Suprapubic skin (tissue), 4 donors: ENCODE measurements around the gene IL32. TPM values are rescaled to one million over a fixed set of nuclear protein-coding genes. Genes with fewer than 3 reads are reported as not detected.
"Not testable (repeated sequence)": the region's sequence is repeated elsewhere in the genome, so short reads cannot be mapped to it uniquely, and the experiment has no call there.

Experiments used
- DNase-seq, 2 donors: peaks; one replicate each; pipeline ENCODE4 v3.0.0-alpha.2; 2019; ENCODE audit warnings: low spot score in 2 of 2
- H3K27ac ChIP-seq: fragments of 200-600 bp; sonication (generic); one replicate; pipeline ENCODE4 v1.5.1; 2019
- H3K27me3 ChIP-seq: fragments of 200-600 bp; sonication (generic); one replicate; pipeline ENCODE4 v1.5.1; 2019
- H3K36me3 ChIP-seq: fragments of 200-600 bp; sonication (generic); one replicate; pipeline ENCODE4 v1.5.1; 2019
- H3K4me1 ChIP-seq: fragments of 200-600 bp; sonication (generic); one replicate; pipeline ENCODE4 v1.5.1; 2019
- H3K4me3 ChIP-seq: fragments of 200-600 bp; sonication (generic); one replicate; pipeline ENCODE4 v1.5.1; 2019; ENCODE audit warnings: mild to moderate bottlenecking
- H3K9me3 ChIP-seq: fragments of 200-600 bp; sonication (generic); one replicate; pipeline ENCODE4 v1.5.1; 2019
- EP300 ChIP-seq: sonication (generic); formaldehyde crosslinking; IDR thresholded peaks from one replicate; pipeline ENCODE4 v1.6.1; 2017; ENCODE audit warnings: antibody characterized with exemption
- POLR2A ChIP-seq, 2 donors: fragments of 450-650 bp; IDR thresholded peaks; one replicate each; pipeline ENCODE4 v1.6.1; 2017; ENCODE audit warnings: antibody characterized with exemption in 2 of 2, mild to moderate bottlenecking in 2 of 2, moderate library complexity in 2 of 2
- POLR2AphosphoS5 ChIP-seq, 3 donors: sonication (generic); formaldehyde crosslinking; IDR thresholded peaks; one replicate each; pipeline ENCODE4 v1.6.1; 2017; ENCODE audit warnings: antibody characterized with exemption in 3 of 3
- WGBS: methylation state at CpG from one replicate; pipeline ENCODE4 v1.1.5; 2018; 5-methylcytosine and 5-hydroxymethylcytosine counted together
- total RNA-seq, 4 donors: library from RNA; depleted of rRNA; stranded (reverse); fragments of >200 nt; gene quantifications; one replicate each; pipeline ENCODE4 v1.1.0, GENCODE V29; 2016
- TF ChIP-seq, protein P1 (sequence below), 2 donors: fragments of 200-600 bp in 1 of 2; fragments of 450-650 bp in 1 of 2; sonication (generic) in 1 of 2; IDR thresholded peaks; one replicate each; pipeline ENCODE4 v1.5.1; 2016 to 2019; ENCODE audit warnings: antibody characterized with exemption in 2 of 2, mild to moderate bottlenecking in 1 of 2, moderate library complexity in 1 of 2

The IL32 gene
- total RNA-seq, 4 donors from 2014 or later, result 2.6 to 11.9 (median 6.1) TPM

GRCh38 chr16:3054965-3055733, 10.3 kb upstream of the IL32 start:
- TF ChIP-seq EP300, result no peak
- TF ChIP-seq POLR2A (IDR thresholded peaks at IDR 0.05), result no peak
- no peak for TF ChIP-seq POLR2AphosphoS5 (IDR thresholded peaks at IDR 0.05)
- TF ChIP-seq, protein P1, sequence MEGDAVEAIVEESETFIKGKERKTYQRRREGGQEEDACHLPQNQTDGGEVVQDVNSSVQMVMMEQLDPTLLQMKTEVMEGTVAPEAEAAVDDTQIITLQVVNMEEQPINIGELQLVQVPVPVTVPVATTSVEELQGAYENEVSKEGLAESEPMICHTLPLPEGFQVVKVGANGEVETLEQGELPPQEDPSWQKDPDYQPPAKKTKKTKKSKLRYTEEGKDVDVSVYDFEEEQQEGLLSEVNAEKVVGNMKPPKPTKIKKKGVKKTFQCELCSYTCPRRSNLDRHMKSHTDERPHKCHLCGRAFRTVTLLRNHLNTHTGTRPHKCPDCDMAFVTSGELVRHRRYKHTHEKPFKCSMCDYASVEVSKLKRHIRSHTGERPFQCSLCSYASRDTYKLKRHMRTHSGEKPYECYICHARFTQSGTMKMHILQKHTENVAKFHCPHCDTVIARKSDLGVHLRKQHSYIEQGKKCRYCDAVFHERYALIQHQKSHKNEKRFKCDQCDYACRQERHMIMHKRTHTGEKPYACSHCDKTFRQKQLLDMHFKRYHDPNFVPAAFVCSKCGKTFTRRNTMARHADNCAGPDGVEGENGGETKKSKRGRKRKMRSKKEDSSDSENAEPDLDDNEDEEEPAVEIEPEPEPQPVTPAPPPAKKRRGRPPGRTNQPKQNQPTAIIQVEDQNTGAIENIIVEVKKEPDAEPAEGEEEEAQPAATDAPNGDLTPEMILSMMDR (IDR thresholded peaks at IDR 0.05), result no peak
- 83% methylated on average over 17 of the region's 17 CpGs for WGBS
- Histone ChIP-seq H3K4me1 (peaks cover 19% of the 10 kb centered on the region), H3K27me3 (peaks cover 2% of the 10 kb centered on the region), H3K9me3 (no peaks in the 10 kb centered on the region), H3K36me3 (no peaks in the 10 kb centered on the region), H3K4me3 (no peak overlapping the region), H3K27ac (no peak overlapping the region)
- DNase-seq, result no peak

- H3K4me3 ChIP-seq, H3K9me3 ChIP-seq, DNase-seq, H3K27me3 ChIP-seq, H3K36me3 ChIP-seq, H3K27ac ChIP-seq: not testable (repeated sequence)
- peaks cover 20% of the 10 kb centered on the region for H3K4me1 ChIP-seq
- WGBS, result 67% methylated on average over 6 of the region's 9 CpGs
These were observed 9.7 kb upstream of the IL32 start for GRCh38 chr16:3055734-3056115.

DNA sequence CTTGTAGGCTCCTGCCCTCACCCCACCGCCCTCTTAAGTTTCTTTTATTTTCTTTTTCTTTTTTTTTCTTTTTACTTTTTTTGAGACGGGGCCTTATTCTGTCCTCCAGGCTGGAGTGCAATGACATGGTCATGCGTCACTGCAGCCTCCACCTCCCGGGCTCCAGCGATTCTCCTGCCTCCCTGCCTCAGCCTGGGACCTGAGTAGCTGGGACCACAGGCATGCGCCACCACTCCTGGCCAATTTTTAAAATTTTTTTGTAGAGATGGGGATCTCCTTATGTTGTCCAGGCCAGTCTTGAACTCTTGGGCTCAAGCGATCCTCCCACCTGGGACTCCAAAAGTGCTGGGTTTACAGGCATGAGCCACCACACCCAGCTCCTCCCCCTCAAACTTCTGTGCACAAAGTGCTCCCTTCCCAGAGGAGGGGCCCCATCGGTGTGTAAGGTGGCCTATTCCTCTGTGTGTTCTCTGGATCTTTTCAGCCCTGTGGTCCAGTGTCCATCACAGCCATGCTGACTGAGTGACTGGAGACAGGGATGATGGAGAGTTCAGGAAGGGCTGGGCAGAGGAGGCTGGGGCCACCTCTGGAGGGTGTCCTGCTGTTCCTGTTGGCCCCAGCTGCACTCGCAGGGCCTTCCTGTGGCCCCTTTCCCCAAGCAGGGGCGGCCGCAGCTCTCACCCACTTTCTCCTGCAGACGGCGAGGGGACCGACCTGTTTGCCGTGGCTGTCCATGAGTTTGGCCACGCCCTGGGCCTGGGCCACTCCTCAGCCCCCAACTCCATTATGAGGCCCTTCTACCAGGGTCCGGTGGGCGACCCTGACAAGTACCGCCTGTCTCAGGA, 8.9 kb upstream of the IL32 start:
- 88% methylated on average over 8 of the region's 19 CpGs for WGBS
- TF ChIP-seq, protein P1 (IDR thresholded peaks at IDR 0.05), result no peak
- TF ChIP-seq POLR2A (IDR thresholded peaks at IDR 0.05) (no peak), EP300 (no peak), POLR2AphosphoS5 (IDR thresholded peaks at IDR 0.05) (no peak)
- Histone ChIP-seq H3K36me3 (no peaks in the 10 kb centered on the region), H3K27me3 (no peaks in the 10 kb centered on the region), H3K27ac (no peak overlapping the region), H3K4me3 (no peak overlapping the region), H3K9me3 (no peaks in the 10 kb centered on the region), H3K4me1 (peaks cover 20% of the 10 kb centered on the region)
- DNase-seq, result no peak

GRCh38 chr16:3057181-3058138, 8.0 kb upstream of the IL32 start:
- Histone ChIP-seq H3K36me3 (no peaks in the 10 kb centered on the region), H3K27me3 (no peaks in the 10 kb centered on the region), H3K9me3 (no peaks in the 10 kb centered on the region), H3K4me1 (peaks cover 20% of the 10 kb centered on the region), H3K27ac (no peak overlapping the region), H3K4me3 (peak overlapping the region; percentile 89)
- DNase-seq, result no peak
- TF ChIP-seq POLR2AphosphoS5 (IDR thresholded peaks at IDR 0.05) (no peak), EP300 (no peak), POLR2A (IDR thresholded peaks at IDR 0.05) (no peak)
- TF ChIP-seq, protein P1 (IDR thresholded peaks at IDR 0.05), result no peak
- 88% methylated on average over 19 of the region's 22 CpGs for WGBS

DNA sequence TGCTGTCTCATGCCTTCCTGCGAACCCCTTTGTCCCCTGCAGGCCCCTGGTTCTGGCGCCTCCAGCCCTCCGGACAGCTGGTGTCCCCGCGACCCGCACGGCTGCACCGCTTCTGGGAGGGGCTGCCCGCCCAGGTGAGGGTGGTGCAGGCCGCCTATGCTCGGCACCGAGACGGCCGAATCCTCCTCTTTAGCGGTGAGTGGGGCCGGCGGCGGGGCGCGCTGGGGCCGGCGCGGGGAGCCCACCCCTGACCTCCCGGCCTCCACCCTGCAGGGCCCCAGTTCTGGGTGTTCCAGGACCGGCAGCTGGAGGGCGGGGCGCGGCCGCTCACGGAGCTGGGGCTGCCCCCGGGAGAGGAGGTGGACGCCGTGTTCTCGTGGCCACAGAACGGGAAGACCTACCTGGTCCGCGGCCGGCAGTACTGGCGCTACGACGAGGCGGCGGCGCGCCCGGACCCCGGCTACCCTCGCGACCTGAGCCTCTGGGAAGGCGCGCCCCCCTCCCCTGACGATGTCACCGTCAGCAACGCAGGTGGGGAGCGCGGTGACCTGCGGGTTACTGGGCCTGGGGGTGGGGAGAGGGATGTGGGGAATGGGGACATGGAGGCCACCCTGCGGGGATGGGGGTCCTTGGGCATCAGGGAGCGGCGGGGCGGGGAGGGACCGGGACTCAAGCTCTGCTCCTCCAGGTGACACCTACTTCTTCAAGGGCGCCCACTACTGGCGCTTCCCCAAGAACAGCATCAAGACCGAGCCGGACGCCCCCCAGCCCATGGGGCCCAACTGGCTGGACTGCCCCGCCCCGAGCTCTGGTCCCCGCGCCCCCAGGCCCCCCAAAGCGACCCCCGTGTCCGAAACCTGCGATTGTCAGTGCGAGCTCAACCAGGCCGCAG, 7.1 kb upstream of the IL32 start:
- TF ChIP-seq POLR2AphosphoS5 (IDR thresholded peaks at IDR 0.05) (no peak), POLR2A (IDR thresholded peaks at IDR 0.05) (no peak), EP300 (no peak)
- TF ChIP-seq, protein P1 (IDR thresholded peaks at IDR 0.05), result no peak
- no peaks in the 10 kb centered on the region for H3K36me3 ChIP-seq
- 40% methylated on average over 2 of the region's 77 CpGs for WGBS
- DNase-seq, result no peak
- no peaks in the 10 kb centered on the region for H3K27me3 ChIP-seq
- H3K9me3 ChIP-seq, result no peaks in the 10 kb centered on the region
- H3K4me3 ChIP-seq, result peak overlapping the region; percentile 89
- peak overlapping the region; percentile 49 for H3K27ac ChIP-seq
- peaks cover 20% of the 10 kb centered on the region for H3K4me1 ChIP-seq
